HG03457 (cell line): ENCODE measurements around the gene CLDND2.

Source experiments
- ATAC-seq: cut with Tn5 transposase; IDR thresholded peaks from one replicate; pipeline ENCODE4 v1.9.1; 2021; ENCODE audit warnings: moderate number of reproducible peaks; ENCODE audit not compliant: unreplicated experiment

Gene CLDND2

DNA sequence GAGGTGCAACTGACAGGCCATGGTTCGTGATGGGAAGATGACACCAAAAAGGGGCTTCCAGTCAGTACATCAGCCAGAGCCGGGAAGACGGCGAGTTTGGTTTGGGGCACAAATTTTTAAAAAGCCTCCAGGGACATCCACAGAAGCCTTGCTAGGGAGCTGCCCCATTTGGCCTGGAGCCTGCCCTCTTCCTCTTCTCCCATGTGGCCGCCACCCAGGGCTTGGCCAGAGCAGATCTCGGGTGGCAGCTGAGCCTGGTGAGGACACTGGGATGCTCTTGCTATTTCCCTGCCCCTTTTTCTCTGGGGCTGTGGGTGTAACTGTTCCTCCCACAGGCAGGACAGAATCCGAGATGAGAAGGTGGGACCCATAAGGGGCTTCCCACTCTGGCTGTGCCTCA is 10.9 kb downstream of the CLDND2 start:
- no peak for ATAC-seq

DNA sequence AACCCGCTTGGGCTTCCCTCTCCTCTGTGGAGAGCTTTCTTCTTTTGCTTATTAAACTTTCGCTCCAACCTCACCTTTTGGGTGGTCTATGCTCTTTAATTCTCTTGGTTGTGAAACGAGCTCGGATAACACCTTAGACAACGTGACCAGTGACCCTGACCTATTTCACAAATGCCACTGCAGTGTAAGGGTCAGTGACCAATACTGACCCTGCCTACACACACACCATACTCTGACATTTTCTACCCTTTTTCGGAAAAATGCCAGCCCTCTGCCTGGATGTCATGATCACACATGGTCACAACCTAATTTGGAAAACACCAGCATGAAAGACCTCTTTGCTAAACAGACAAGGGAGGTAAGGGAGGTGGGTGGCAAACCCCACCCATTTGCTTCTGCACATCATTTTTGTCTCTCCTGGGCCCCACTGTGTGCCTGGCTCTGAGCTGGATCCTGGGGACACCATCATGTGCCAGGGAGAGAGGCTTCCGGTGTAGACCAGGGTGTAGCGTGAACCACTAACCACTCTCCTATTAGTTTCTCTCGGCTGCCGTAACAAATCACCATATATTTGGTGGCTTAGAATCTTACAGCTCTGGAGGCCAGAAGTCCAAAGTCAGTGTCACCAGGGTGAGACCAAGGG is 12.5 kb downstream of the CLDND2 start:
- no peak for ATAC-seq

- ATAC-seq = no peak
Observed at GRCh38 chr19:51354742-51355148, 14.1 kb downstream of the CLDND2 start.

DNA sequence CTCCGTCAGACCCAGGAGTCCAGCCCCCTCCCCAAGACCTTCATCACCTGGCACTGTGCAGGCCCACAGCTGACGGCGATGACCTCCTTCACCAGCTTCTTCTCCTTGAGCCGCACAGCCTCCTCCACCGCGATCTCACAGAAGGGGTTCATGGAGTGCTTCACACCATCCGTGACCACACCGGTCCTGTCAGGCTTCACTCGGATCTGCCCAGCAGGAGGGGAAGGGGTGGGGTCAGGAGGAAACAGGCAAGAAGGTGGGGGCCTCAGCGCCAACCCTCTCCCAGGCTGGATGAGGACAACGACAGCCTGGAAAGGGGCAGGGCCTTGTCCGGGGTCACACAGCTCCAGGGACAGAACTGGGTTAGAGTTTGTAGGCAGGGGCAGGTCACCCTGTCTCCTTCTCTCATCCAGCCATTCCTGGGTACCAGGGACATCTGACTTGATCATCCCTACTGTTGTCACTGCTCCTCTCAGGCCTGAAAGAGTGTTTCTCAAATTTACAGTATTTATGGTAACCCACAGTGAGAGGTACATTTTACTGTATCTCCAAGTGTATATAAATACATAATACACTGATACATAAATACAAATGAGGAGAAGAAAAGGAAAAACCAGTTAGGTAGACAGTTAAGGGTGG is 14.6 kb downstream of the CLDND2 start:
- no peak for ATAC-seq

DNA sequence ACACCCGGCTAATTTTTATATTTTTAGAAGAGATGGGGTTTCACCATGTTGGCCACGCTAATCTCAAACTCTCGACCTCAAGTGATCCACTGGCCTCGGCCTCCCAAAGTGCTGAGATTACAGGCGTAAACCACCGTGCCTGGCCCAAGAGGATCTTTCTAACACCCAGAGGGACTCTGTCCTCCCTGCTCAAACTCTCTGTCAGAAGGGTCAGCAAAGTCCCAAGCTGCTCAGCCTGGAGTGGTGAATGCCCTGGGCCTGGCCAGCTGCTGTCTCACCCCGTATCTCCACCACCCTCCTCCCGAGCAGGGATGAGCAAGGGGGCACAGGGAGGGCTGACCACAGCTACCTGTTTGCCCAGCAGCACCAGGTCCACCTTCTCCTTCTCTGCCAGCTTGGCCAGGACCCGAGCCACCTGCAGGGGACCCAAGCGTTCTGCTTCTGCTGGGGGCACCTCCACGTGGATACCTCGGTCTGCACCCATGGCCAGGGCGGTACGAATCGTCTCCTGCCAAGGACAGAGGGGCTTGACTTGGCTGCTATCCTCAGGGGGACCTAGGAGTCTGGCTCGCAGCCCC is 15.9 kb downstream of the CLDND2 start:
- no peak for ATAC-seq

DNA sequence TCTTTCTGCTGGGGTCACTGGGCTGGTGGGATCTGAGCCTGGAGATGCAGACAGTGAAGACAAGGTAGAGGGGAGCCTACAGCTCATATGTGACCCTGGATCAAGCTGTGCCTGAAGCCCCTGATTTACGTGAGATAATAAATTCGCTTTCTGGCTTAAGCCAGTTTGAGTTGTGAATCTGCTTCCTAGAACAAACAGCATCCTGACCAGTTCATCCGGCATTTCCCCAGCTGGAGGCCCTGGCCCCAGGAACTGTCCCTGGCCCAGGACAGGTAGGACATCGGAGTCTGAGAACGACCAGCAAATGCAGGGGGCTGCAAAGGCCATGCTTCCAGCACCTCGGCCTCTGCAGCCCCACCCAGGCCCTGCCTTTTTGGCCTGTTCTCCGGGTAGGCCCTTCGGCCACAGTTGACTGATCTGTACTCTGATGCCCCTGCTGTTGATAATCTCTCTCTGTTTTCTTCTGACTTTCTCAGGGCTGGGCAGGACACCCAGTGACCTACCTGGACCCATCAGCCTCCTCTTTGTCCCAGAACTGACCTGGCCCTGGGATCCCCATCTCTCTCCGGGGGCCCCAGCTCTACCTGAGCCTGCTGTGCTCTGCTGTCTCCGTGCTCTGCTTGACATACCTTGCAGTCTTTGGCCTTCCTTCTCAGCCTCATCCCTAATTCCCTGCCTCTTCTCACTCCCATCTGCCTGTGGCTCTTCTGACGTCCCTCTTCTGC is 17.4 kb downstream of the CLDND2 start:
- no peak for ATAC-seq

DNA sequence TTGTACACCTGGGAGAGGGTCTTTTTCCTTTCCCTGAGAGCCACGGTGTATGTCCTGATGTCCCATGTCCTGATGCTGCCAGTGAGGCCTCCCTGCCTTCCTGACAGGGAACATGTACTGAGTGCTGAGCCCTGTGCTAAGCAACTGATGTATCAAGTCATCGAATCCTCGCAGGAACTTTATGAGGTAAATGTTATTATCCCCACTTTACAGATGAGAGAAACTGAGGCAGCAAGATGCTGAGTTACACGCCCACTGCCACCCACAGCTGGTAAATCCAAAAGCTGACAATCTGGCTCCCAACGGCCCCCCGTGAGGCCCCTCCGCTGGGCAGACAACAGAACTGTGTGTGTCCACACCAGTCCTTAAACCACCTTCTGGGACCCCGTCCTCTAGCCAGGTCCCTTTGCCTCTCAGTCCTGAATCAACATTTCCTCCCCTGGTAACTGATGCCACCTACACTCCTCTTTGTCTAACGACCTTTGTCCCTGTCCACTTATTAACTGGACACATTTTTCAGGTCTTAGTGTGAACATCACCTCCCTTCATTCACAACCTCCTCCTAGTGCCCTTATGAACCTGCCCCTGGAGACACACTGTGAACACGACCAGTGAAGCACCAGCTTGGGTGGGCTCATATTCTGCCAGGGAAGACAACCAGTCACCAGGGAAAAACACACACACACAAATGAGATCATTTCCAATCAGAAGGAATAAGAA is 21.4 kb downstream of the CLDND2 start:
- ATAC-seq = no peak

DNA sequence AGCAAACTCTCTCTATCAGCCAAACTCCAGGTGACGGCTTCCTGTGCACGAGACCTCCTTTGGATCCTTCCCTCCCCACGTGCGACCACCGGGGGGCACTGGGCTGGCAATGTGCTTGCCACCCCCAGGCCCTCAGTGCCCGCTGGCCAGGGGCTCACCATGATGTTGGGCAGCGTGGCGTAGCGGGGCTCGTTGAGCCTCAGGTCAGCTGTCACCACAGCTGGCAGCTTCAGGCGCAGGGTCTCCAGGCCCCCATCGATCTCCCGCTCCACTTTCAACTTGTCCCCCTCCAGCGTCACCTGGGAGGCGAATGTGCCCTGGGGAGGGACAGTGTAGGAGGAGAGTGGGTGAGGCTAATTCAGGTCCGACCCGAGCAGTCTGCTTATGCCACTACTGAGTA is 22.1 kb downstream of the CLDND2 start:
- no peak for ATAC-seq

GRCh38 chr19:51345076-51345620 is 23.7 kb downstream of the CLDND2 start:
- ATAC-seq = no peak

- ATAC-seq = no peak
Observed at GRCh38 chr19:51342631-51343569, 25.9 kb downstream of the CLDND2 start.

- no peak for ATAC-seq
Observed at GRCh38 chr19:51341976-51342580, 26.7 kb downstream of the CLDND2 start, which contains the start of gene VSIG10L. Gene VSIG10L (minus strand): TSS chr19:51342139. CDS start chr19:51342124, 15 bp downstream.

DNA sequence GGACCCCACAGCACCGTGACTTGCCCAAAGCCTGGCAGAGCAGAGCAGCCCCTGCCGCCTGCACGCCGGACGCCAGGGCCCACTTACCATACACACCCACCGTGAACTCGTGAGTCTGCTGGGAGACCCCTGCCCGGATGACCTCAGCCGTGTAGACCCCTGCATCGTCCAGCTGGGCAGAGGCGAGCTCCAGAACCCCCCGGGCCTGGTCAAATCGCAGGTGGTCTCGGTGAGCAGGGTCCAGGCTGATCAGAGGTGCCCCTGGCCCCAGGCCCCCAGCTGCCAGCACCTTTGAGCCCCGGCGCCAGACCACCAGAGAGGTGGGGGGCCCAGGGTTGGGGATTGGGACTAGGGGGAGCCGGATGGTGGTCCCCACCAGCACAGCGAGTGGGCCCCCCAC is 27.7 kb downstream of the CLDND2 start:
- ATAC-seq = no peak

DNA sequence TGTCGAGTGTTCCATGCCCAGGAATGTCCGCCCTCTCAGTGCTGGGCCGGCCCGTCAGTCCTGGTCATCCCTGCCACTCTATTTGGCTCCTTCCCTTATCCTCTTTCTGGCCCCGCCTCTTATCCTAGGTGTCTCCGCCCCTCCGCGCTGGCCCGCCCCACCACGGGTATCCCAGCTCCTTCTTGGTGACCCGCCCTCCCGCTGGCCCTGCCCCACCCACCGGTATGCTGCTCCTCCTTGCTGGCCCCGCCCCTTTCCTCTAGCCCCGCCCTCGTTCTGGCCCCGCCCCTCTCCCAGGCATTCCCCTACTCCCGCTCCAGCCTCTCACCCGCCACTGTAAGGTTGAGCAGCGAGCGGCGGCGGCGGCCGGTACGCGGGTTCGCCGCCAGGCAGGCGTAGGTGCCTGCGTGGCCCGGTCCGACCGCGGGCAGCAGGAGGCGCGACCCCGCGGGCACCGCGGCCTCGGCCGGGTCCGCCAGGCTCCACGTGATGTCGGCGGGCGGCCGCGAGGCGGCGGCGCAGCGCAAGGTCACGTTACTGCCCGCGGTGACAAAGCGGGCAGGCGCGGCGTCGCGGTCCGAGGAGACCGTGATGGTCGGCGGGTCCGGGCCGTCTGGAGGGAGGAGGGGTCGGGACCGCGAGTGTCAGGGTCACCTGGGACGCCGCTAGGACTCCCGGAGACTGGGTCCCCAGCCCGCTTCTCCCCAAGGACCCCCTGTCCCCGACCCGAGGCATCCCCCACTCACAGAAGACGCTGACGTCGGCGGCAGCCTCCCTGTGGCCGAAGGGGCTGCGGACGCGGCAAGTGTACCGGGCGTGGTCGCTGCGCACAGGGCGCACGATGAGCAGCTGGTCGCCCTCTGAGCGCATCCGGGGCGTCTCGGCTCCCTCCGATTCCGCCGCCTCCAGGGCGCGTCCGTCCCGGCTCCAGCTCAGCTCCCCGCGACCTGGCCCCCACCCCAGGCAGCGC is 28.8 kb downstream of the CLDND2 start:
- ATAC-seq = no peak

- ATAC-seq = no peak
Observed at GRCh38 chr19:51339313-51339686, 29.5 kb downstream of the CLDND2 start.

GRCh38 chr19:51338563-51339312 is 30.1 kb downstream of the CLDND2 start:
- ATAC-seq = no peak

GRCh38 chr19:51337861-51338562 is 30.8 kb downstream of the CLDND2 start:
- no peak for ATAC-seq
